ENCODE results near the gene CAMTA1.
"Not testable (repeated sequence)": the region's sequence is repeated elsewhere in the genome, so short reads cannot be mapped to it uniquely, and the experiment has no call there.

Gene CAMTA1

DNA sequence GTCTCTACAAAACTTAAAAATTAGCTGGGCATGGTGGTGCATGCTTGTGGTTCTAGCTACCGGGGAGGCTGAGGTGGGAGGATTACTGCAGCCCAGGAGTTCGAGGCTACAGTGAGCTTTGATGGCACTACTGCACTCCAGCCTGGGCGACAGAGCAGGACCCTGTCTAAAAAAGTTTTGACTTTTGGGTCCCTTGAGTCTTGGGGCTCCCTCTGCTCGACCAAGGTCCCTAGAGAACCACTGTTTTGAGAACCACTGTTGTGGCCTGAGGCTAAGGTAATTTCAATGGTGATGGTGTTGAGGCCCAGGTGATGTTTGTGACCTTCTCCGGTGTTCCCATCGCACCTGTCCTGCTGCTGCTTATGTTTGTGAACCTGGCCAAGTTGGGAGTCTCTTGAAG lies 3.1 kb upstream of the CAMTA1 start:
- DNase-seq = no peak

DNA sequence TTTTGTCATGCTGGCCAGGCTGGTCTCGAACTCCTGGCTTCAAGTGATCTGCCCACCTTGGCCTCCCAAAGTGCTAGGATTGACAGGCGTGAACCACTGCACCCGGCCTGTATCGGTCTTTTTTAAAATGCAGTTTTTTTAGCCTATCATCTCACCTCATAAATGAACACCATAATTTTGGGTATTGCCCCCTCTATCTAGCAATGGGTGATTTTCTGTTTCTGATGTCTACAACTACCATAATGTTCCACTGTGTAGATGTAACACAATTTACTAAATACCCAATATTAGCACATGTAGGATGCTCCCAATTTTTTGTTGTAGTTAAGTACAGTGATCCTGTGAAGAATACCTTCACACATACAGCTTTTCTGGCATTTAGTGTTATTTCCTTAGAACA lies 2.0 kb upstream of the CAMTA1 start:
- DNase-seq = no peak

DNA sequence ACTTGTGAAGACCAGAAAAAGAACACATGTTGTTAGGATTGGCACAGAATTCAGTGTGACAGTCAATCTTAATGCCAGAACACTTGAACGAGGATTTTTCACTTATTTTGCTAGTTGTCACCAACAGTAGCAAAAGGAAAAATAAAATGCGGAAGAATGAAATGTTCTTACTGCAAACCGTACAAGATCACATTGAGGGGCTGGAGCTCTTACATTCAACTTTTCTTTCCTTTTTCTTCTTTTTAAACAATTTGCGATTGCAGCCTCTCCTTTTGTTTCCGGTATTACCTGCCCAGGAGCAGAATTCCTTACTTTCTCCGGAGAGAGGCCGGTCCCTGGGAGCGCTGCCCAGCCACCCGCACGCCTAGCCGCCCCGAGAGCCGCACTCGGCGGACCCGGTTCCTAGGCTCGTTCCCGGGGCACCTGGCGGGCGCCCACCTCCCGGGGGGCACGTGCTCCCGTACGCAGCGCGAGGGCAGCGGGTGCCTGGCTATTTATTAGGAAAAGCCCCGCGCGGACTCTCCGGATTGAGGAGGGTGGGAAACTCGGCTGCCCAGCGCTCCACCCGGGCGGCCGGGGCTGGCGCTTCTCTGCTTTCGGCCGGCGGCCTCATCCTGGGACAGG lies 1.2 kb upstream of the CAMTA1 start:
- no peak for DNase-seq

DNA sequence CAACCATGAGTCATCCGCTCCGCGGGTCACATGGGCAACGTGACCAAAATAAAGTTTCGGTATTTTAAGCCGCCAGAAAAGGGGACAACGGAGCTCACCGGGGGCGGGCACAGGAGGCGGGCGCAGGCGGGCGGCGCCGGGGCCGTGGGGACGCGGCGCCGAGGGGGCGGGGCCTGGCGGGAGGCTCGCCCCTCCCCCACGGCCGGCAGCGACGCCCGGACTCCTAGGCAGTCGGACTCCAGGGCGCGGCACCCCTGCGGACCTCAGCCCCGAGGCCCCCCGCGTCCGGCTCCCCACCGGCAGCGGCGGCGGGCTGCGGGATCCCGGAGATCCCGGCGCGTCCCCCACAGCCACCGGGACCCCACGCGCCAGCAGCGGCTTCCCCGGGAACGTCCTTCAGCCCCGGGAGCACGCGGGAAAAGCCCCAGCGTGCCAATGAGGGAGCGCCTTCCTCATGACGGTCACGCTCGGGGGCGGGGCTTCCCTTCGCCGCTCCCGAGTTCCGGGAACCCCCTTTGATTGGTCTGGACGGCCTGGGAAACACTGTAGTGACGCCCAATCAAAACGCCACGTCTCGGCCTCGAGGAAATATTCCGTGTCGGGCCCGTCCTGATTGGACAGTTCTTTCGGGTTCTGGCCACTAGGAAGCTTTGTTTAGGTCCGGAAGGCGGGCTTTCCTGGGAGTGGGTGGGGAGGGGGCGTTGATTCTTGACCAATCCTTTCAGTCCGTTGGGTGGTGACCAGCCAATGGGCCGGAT lies 515 bp upstream of the CAMTA1 start:
- peak; percentile 100 for DNase-seq

DNA sequence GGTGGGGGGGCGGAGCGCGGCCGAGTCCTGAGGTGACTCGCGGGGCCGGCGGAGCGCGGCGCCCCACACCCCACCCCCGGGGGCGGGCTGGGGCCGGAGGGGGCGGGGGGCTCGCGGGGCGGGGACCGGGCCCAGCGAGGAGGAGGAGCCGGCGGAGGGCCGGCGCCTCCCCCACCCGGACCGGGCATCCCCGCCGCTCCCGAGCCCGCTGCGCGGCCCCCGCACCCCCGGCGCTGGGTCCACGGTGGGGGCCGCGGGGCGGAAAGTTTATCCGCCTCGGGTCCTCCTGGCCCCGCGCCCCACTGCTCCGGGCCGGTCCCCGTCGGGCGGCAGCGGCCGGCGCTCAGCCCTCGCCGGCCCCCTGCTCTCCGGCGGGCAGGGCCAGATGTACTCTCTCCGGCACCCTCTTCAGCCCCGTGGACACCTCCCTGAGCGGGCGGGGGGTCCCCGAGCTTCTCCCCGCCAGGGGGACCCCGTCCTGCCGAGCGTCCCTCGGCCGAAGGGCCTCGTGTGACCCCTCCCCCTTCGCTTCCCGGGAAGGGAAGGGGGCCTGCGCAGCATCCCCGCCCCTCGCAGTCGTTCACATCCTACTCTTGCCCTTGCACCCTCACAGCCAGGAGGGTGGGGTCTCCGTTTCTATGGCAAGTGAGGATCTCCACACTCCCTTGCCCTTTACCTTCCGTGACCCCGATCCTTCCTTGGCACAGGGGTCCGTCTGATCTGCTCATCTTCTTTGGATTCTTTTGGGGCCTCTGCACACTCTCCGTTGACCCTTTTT lies 663 bp downstream of the CAMTA1 start:
- no peak for DNase-seq

DNA sequence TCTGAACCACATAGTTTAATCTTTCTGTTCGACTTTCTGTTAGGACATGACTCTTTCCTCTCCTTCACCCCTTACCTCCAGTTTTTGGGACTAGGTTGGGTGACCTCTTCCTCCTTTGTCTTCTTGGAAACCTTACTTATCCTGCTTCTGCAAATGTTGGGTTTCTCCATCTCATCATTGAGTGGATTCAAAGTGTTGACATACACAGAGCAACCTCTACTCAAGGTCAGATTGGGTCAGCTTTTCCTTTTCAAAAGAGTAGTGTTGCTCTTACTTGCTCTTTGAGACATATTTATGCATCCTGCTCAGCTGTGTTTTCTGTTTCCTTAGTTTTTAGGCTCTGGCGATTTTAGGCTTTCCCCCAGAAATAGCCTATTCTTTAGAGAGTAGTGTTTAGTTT lies 3.7 kb downstream of the CAMTA1 start:
- DNase-seq = no peak

DNA sequence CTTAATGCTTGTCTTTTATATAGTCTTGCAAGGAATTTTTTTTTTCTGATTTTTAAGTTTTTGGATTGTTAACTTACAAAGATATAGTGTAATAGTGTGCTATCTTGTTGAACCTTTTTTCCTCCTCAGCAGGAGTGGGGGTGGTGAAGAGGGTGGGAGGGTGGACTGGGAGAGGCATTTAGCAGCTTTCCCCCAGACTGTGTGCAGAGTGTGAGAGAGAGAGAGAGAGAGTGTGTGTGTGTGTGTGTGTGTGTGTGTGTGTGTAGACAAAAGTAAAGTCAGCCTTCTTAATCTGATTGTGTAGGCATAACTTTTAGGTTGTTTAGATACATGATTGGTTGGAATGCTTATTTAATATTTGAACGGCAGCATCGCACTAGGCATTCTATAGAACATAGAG lies 4.9 kb downstream of the CAMTA1 start:
- no peak for DNase-seq

DNA sequence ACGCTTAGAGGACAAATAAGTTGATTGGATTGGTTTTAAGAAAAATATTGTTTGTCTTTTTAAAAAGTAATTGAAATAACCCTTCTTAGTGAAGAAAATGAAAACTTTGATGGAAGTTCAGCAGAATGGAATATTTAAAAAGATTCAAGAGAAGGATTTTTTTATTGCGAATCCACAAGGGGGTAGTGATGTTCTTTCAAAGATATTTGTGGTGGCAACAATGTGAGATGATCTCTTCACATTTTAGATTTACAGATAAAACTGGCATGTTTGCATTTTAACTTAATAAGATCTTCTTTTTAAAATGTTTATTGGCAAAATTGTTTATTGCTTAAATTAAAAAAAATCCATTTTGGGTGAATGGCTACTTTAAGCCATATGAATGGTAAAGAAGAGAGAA lies 8.9 kb downstream of the CAMTA1 start:
- no peak for DNase-seq

DNA sequence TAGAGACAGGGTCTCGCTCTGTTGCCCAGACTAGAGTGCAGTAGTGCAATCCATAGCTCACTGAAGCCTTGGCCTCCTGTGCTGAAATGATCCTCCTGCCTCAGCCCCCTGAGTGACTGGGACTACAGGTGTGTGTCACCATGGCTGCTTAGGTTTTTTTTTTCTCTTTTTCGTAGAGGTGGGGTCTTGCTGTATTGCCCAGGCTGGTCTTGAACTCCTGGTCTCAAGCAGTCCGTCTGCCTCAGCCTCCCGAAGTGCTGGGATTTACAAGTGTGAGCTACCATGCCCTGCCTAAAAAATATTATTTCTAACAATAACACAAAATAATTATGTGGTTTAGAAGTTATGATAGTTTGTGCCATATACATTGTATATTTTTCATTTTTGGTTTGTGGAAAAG lies 9.9 kb downstream of the CAMTA1 start:
- no peak for DNase-seq

DNA sequence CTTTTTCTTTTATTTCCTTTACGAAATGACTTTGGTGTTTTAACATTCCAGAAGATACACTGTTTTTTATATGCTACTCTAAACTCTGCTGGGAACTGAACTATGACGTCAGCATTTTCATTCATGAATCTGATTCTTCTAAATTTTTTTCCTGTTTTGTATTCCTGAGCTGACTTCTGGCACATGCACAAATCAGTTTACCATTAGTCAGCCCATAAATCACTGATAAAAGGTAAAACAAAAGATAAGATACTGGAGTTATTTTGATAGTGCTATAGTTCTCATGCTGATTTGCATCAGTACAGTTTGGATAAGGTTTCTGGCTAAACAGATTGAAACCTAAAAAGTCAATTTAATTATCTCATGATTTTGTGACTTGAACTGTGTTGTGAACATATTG lies 10.4 kb downstream of the CAMTA1 start:
- no peak for DNase-seq

DNA sequence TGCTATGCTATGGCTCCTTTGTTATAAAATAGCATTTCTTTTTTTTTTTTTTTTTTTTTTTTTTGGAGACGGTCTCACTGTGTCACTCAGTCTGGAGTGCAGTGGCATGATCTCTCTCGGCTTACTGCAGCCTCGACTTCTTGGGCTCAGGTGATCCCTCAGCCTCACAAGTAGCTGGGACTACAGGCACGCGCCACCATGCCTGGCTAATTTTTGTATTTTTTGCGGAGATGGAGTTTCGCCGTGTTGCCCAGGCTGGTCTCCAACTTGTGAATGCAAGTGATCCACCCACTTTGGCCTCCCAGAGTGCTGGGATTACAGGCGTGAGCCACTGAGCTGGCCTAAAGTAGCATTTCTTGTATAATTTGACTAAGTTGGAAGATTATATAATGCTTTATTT lies 10.8 kb downstream of the CAMTA1 start:
- DNase-seq = no peak

DNA sequence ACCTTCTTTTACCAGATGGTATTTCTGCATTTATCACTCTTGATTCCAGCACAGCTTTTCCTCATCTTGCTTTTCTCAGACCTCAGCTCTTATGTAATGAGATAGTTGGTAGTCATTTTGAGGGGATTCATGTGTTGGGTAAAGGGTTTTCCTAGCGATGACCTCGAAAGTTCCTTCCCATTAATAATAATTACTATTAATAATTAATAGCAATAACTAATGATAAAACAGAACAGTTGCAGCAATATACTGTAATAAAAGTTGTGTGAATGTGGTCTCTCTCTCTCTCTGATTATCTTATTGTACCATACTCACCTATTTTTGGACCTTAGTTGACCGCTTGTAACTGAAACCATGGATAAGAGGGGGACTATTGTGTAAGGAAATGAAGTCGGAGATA lies 14.2 kb downstream of the CAMTA1 start:
- no peak for DNase-seq

DNA sequence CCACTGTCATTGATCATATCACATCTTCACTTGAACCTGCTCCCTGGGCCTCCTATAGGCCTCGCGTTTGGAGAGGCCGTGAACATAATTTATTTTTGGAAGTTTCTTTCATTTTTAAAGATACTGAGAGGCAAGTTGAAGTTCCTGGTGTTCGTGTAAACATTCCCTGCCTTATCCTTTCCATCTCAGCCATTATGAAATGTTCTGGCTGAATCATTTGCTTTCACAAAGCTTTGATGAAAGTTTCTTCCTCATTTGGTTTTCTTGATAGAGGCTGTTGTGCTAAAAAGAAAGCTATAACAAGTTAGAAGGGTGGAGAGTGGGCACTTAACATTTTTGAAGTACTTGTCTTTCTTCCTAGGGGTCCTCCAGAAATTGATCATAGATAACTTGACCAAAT lies 15.5 kb downstream of the CAMTA1 start:
- no peak for DNase-seq

DNA sequence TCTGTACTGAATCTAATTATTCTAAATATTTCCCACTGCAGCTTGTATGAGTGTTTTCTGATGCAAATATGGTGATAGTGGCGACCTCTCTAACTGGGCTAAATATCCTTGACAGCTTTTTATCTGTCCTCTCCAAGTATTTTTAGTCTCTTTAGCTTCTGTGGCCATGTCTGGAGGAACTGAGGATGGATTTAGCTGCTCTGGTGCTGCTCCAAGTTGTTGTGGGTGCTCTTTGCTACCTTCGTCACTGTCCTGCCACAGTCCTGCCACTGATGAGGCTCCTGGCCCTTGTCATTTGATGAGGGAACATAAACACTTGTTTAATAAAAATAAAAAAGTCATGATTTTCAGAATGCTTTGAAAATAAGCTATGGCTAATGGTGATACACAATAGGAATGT lies 15.9 kb downstream of the CAMTA1 start:
- no peak for DNase-seq

DNA sequence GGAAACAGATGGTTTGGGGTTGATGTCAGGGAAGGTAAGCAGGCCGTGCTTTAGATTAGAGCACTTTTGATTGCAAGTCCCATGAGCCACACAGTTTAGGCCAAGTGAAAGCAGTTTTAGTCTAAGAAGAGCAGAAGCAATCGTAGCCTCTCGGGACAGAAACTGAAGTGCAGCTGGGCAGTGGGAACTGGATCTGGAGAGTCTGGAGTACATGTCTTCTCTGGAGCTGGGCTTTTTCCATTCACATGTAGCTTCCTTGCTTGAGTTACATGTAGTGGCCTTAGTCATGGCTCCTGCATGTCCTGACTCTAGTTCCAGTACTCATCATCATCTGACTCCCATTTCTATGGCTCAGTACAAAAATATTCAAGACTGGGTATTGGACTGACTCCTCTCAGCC lies 16.7 kb downstream of the CAMTA1 start:
- no peak for DNase-seq

DNA sequence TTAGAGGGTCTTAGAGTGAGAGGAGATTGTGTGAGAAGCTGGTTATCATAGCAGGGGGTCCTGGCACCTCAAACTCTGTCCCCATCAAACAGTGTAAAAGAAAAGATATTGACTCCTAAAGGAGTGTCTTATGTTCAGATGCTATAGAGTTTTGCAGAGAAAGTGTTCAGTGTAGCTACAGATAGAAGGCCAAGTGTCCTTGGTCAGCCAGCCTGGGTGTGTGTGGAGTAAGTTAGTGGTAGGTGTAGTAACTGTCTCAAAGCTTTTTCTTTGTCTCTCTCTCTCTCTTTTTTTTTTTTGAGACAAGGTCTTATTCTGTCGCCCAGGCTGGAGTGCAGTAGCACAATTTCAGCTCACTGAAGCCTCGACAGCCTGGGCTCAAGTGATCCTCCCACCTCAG lies 17.2 kb downstream of the CAMTA1 start:
- no peak for DNase-seq

DNA sequence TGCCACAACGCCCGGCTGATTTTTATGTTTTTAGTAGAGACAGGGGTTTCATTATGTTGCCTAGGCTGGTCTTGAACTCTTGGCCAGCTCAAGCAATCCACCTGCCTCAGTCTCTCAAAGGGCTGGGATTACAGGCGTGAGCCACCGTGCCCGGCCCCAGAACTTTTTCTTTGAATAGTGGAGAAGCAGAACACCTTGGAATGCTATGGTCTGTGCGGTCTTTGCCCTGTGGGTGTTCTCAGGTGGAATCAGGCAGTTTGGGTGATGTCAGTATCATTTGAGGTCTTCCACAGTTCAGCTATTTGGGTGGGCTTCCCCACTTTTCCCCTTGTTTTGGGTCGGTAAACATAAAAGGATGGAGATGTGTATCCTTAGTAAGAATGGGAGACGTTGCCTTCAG lies 17.6 kb downstream of the CAMTA1 start:
- no peak for DNase-seq

DNA sequence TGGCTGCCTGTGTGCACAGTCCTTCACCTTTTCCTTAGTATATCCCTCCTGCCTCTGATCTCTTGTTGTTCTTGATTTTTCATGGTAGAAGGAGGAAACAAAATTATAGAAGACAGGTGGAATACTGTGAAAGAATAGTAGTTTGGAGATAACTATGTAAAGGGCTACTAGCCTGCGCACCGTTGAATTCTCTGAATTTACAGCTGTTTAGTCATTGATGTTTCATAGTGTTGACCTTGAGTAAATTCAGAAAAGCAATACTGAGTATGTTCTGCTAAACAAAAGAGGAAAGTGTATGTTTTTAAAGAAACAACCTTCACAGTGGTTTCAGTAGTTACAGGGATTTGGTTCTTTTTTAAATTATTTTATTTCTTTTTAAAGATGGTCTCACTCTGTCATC lies 18.1 kb downstream of the CAMTA1 start:
- no peak for DNase-seq

DNA sequence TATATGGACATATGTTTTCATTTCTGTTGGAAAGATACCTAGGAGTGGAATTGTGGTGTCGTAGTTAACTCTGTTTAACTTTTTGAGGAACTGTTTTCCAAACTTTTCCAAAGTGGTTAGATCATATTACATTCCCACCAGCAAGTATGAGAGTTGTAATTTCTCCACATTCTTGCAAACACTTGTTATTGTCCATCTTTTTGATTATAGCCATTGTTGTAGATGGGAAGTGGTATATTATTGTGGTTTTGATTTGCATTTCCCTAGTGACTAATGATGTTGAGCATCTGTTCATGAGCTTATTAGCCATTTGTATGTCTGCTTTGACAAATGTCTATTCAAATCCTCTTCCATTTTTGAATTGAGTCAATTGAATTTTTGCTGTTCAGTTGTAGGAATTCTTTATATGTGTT lies 19.8 kb downstream of the CAMTA1 start:
- DNase-seq = no peak

DNA sequence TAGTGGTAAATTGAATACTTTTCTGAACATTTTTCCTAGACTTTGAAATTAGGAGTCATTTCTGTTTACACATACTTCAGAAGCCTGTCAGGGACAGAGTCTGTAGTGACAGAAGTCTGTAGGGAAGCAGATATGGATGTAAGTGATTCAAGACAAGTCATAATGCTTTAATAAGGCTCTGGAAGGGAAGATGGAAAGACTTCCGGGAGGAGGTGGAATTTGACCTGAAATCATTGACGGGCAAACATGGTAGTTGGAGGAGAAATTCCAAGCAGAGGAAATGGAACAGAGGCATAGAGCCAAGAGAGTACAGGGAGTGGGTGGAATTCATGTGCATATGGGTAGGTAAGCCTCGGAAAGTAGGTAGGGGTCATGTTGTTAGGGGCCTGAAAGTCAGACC lies 22.5 kb downstream of the CAMTA1 start:
- no peak for DNase-seq

DNA sequence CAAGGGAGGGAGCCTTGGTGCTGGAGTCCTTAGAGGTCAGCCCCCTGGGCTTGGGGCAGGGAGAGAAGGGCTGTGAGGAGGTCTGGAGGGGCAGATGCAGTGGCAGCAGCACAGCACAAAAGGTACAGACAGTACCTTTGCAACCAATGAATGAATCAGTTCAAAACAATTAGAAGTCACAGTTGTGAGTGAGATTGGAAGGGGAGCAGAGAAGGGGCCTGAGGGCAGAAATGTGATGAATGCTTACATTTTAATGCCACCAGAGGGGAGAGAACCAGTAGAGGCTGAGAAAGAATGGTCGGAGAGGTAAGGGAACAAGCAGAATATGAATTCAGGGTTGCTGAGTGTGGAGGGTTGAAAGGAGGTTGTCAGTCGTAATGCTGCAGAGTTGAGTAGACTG lies 24.2 kb downstream of the CAMTA1 start:
- DNase-seq = no peak

DNA sequence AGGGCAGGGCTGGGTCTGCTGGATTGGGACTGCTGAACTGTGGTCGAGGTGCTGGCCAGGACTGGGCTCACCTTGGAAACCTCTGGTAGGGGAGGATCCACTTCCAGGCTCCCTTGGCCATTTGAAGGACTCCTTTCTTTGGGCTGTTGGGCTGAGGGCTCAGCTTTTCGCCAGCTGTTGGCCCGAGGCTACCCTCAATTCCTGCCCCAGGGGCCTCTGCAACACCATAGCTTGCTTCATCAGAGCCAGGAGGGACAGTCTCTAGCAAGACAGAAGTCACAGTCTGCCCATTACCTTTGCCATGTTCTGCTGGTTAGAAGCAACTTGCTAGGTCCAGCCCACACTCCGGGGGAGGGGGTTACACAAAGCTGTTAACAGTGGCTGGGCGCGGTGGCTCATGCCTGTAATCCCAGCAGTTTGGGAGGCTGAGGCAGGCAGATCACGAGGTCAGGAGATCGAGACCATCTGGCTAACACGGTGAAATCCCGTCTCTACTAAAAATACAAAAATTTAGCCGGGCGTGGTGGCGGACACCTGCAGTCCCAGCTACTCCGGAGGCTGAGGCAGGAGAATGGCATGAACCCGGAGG lies 25.0 kb downstream of the CAMTA1 start:
- DNase-seq = not testable (repeated sequence)

DNA sequence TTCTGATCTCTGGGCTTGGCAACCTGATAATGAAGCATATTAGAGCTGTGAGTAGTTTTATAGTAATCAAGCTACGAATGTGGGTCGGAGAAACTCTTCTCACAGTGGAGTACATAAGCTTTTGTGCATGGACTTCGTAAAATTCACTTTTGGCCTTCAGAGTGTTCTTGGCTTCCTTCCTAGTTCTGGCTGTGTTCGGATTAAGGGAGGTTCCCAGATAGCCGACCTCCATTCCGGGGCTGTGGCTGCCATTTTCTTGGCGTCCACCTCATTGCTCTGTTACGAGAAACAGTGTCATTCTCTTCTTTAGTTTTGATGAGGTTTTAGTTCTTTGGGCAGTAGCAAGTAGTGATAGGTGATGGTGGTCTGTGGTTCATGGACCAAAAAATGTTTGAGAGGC lies 26.3 kb downstream of the CAMTA1 start:
- DNase-seq = no peak

DNA sequence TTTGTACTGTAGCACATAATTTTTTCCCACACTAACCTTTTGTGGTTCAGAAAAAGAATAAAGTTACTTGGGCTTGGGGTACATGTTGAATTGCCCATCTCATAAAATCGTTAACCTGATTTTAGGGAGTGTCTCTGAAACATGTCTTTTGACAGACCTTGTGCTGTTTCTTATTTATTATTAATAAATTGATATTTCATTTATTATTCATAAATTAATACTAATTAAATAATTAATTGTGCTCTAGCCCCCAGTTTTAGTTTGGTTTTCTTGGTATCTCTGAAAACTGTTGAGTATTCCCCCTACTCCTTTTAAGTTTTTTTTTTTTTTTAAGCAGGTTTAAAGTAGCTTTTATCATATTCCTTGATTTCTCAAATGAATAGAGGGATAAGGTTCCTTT lies 27.9 kb downstream of the CAMTA1 start:
- no peak for DNase-seq
